ENCODE results near the gene SDK1.
"Not testable (repeated sequence)": the region's sequence is repeated elsewhere in the genome, so short reads cannot be mapped to it uniquely, and the experiment has no call there.

SDK1 gene

GRCh38 chr7:4244635-4245034, 943.6 kb downstream of the SDK1 start:
- DNase-seq: no peak

GRCh38 chr7:4245135-4245865, 944.2 kb downstream of the SDK1 start:
- no peak for DNase-seq

- DNase-seq: no peak
Measured at GRCh38 chr7:4245866-4246470, 944.9 kb downstream of the SDK1 start.

- no peak for DNase-seq
Measured at GRCh38 chr7:4246536-4246935, 945.5 kb downstream of the SDK1 start.

GRCh38 chr7:4247106-4247876, 946.2 kb downstream of the SDK1 start:
- no peak for DNase-seq

- no peak for DNase-seq
Measured at GRCh38 chr7:4248295-4248694, 947.2 kb downstream of the SDK1 start.

- no peak for DNase-seq
Measured at GRCh38 chr7:4249241-4249640, 948.2 kb downstream of the SDK1 start.

GRCh38 chr7:4255336-4255735, 954.3 kb downstream of the SDK1 start:
- no peak for DNase-seq

GRCh38 chr7:4256286-4256685, 955.2 kb downstream of the SDK1 start:
- DNase-seq: no peak

- no peak for DNase-seq
Measured at GRCh38 chr7:4257146-4258111, 956.4 kb downstream of the SDK1 start.

- DNase-seq: not testable (repeated sequence)
Measured at GRCh38 chr7:4260116-4260515, 959.1 kb downstream of the SDK1 start.

- DNase-seq: no peak
Measured at GRCh38 chr7:4260867-4261600, 960.0 kb downstream of the SDK1 start.

GRCh38 chr7:4261601-4261960, 960.5 kb downstream of the SDK1 start:
- DNase-seq: no peak

- not testable (repeated sequence) for DNase-seq
Measured at GRCh38 chr7:4264206-4264605, 963.2 kb downstream of the SDK1 start.

- no peak for DNase-seq
Measured at GRCh38 chr7:4265066-4265465, 964.0 kb downstream of the SDK1 start.

- DNase-seq: no peak
Measured at GRCh38 chr7:4265676-4266075, 964.6 kb downstream of the SDK1 start.

GRCh38 chr7:4266270-4267040, 965.4 kb downstream of the SDK1 start:
- DNase-seq: no peak

GRCh38 chr7:4267341-4268039, 966.4 kb downstream of the SDK1 start:
- DNase-seq: no peak

- no peak for DNase-seq
Measured at GRCh38 chr7:4268040-4268965, 967.3 kb downstream of the SDK1 start.

- no peak for DNase-seq
Measured at GRCh38 chr7:4269086-4269485, 968.0 kb downstream of the SDK1 start.

Measured in NCI-H526 treated with DMSO at 0.1 percent for 48 hours (cell line).